Caco-2 (cell line): ENCODE results near the gene SNCB. TPM values are rescaled to one million over a fixed set of nuclear protein-coding genes. Genes with fewer than 3 reads are reported as not detected.
A peak's percentile ranks its signal among the peaks of the same experiment; 100 is the strongest.

Experiments
- BruUV-seq: library from RNA; stranded (reverse); fragments of 400-500 nt; replicated peaks from 2 replicates; lab custom pipeline; 2021; lab: Mats Ljungman, UMichigan
- CTCF ChIA-PET: fragments of 300-600 bp; sonication (Branson Sonifier 250); formaldehyde crosslinking; loops from one replicate; lab custom pipeline; 2022; ENCODE audit warnings: antibody characterized with exemption; lab: Charles Lee
- POLR2A ChIA-PET: fragments of 300-600 bp; sonication (Branson Sonifier 250); formaldehyde crosslinking; loops from one replicate; lab custom pipeline; 2022; ENCODE audit warnings: antibody characterized with exemption; lab: Charles Lee
- DNase-seq, 2 experiments: peaks; one replicate each; pipeline versions ENCODE4 v3.0.0 to v3.0.0-alpha.2; 2020 to 2022
- H3K27me3 ChIP-seq: replicated peaks from 2 replicates; pipeline ENCODE4 v1.6.0; 2011; ENCODE audit warnings: low read length; ENCODE audit not compliant: control insufficient read depth, insufficient read depth
- H3K36me3 ChIP-seq: 2 replicates; pipeline ENCODE4 v1.5.1; 2011; ENCODE audit warnings: low read length; ENCODE audit not compliant: control insufficient read depth, insufficient read depth
- H3K4me1 ChIP-seq: fragments of 250-450 bp; sonication (Bioruptor Pico); 2 replicates; pipeline ENCODE4 v1.5.1; 2020; ENCODE audit warnings: mild to moderate bottlenecking
- H3K4me3 ChIP-seq: 2 replicates; pipeline ENCODE4 v1.5.1; 2011; ENCODE audit warnings: low read depth, mild to moderate bottlenecking, control low read depth, low read length
- H3K9me3 ChIP-seq: fragments of 250-450 bp; sonication (Bioruptor Pico); 2 replicates; pipeline ENCODE4 v1.5.1; 2020; ENCODE audit warnings: mild to moderate bottlenecking, moderate library complexity
- H3K27ac Mint-ChIP-seq: one replicate; pipeline ENCODE4 v1.8.0; 2022; ENCODE audit warnings: mixed read lengths; ENCODE audit not compliant: unreplicated experiment
- H3K27me3 Mint-ChIP-seq: one replicate; pipeline ENCODE4 v1.8.0; 2022; ENCODE audit warnings: mixed read lengths; ENCODE audit not compliant: insufficient read depth, unreplicated experiment
- H3K36me3 Mint-ChIP-seq: one replicate; pipeline ENCODE4 v1.8.0; 2022; ENCODE audit warnings: mild to moderate bottlenecking, mixed read lengths; ENCODE audit not compliant: insufficient read depth, unreplicated experiment
- H3K4me1 Mint-ChIP-seq: one replicate; pipeline ENCODE4 v1.8.0; 2022; ENCODE audit warnings: low read depth, mixed read lengths; ENCODE audit not compliant: unreplicated experiment
- H3K4me3 Mint-ChIP-seq: one replicate; pipeline ENCODE4 v1.8.0; 2022; ENCODE audit warnings: mild to moderate bottlenecking, moderate library complexity, mixed read lengths; ENCODE audit not compliant: unreplicated experiment
- H3K9me3 Mint-ChIP-seq: one replicate; pipeline ENCODE4 v1.8.0; 2022; ENCODE audit warnings: mixed read lengths; ENCODE audit not compliant: unreplicated experiment
- CTCF ChIP-seq, 2 experiments: fragments of 200-600 bp in 1 of 2; IDR thresholded peaks; 1 replicate in 1 of 2; 2 replicates in 1 of 2; pipeline versions ENCODE4 v1.5.1 to v1.8.0; 2011 to 2022; ENCODE audit warnings: antibody characterized with exemption in 1 of 2, control low read depth in 1 of 2, inconsistent platforms in 1 of 2, low read depth in 1 of 2, low read length in 1 of 2, mild to moderate bottlenecking in 1 of 2, moderate library complexity in 1 of 2; ENCODE audit not compliant: insufficient read depth in 1 of 2, severe bottlenecking in 1 of 2, unreplicated experiment in 1 of 2
- intact Hi-C: fragments of 100-400 bp; cut with micrococcal nuclease; formaldehyde crosslinking; loops from one replicate; pipeline ENCODE4 v1.10.0; 2022; ENCODE audit not compliant: unreplicated experiment
- total RNA-seq: library from RNA; stranded (reverse); gene quantifications from 2 replicates; pipeline ENCODE4 v1.2.3, GENCODE V29; 2022

The SNCB gene
- total RNA-seq, 1 experiment from 2014 or later, result not detected

GRCh38 chr5:176628406-176629228, 1.7 kb downstream of the SNCB start:
- no TSS peak for BruUV-seq
- peaks cover 5% of the 10 kb centered on the region for H3K27me3 ChIP-seq
- Mint-ChIP-seq H3K4me1 (no peaks in the 10 kb centered on the region), H3K36me3 (no peaks in the 10 kb centered on the region), H3K4me3 (no peak overlapping the region), H3K27ac (no peak overlapping the region), H3K27me3 (peaks cover 35% of the 10 kb centered on the region), H3K9me3 (no peaks in the 10 kb centered on the region)
- H3K4me1 ChIP-seq, result peaks cover 7% of the 10 kb centered on the region
- ChIA-PET CTCF (no interaction called here), POLR2A (no interaction called here)
- TF ChIP-seq CTCF (IDR thresholded peaks at IDR 0.05; ENCODE audit: insufficient read depth in 1 of 2, low read depth in 1 of 2, low read length in 1 of 2, severe bottlenecking in 1 of 2, unreplicated experiment in 1 of 2), result no peak
- intact Hi-C loops, result no loop called here
- H3K4me3 ChIP-seq, result no peak overlapping the region
- no peaks in the 10 kb centered on the region for H3K9me3 ChIP-seq
- no peak for DNase-seq
- no peaks in the 10 kb centered on the region for H3K36me3 ChIP-seq

- TF ChIP-seq CTCF (IDR thresholded peaks at IDR 0.05; ENCODE audit: insufficient read depth in 1 of 2, low read depth in 1 of 2, low read length in 1 of 2, severe bottlenecking in 1 of 2, unreplicated experiment in 1 of 2), result no peak
- Mint-ChIP-seq H3K27me3 (peaks cover 33% of the 10 kb centered on the region), H3K4me3 (peak overlapping the region; percentile 5), H3K9me3 (no peaks in the 10 kb centered on the region), H3K36me3 (no peaks in the 10 kb centered on the region), H3K4me1 (no peaks in the 10 kb centered on the region), H3K27ac (no peak overlapping the region)
- Histone ChIP-seq H3K9me3 (no peaks in the 10 kb centered on the region), H3K4me1 (peaks cover 7% of the 10 kb centered on the region), H3K4me3 (no peak overlapping the region), H3K36me3 (no peaks in the 10 kb centered on the region), H3K27me3 (peaks cover 5% of the 10 kb centered on the region)
- intact Hi-C loops, result no loop called here
- POLR2A ChIA-PET, result no interaction called here
- CTCF ChIA-PET, result no interaction called here
- BruUV-seq, result no TSS peak
- DNase-seq, result no peak
Observed at GRCh38 chr5:176627582-176627981, 2.8 kb downstream of the SNCB start.

GRCh38 chr5:176626876-176627236, 3.5 kb downstream of the SNCB start:
- Mint-ChIP-seq H3K27ac (no peak overlapping the region), H3K9me3 (no peaks in the 10 kb centered on the region), H3K27me3 (peaks cover 36% of the 10 kb centered on the region), H3K36me3 (no peaks in the 10 kb centered on the region), H3K4me1 (no peaks in the 10 kb centered on the region), H3K4me3 (no peak overlapping the region)
- Histone ChIP-seq H3K36me3 (no peaks in the 10 kb centered on the region), H3K27me3 (peaks cover 5% of the 10 kb centered on the region), H3K4me3 (no peak overlapping the region), H3K4me1 (peaks cover 7% of the 10 kb centered on the region), H3K9me3 (no peaks in the 10 kb centered on the region)
- ChIA-PET POLR2A (no interaction called here), CTCF (no interaction called here)
- TF ChIP-seq CTCF (IDR thresholded peaks at IDR 0.05; ENCODE audit: insufficient read depth in 1 of 2, low read depth in 1 of 2, low read length in 1 of 2, severe bottlenecking in 1 of 2, unreplicated experiment in 1 of 2), result no peak
- no TSS peak for BruUV-seq
- no peak for DNase-seq
- intact Hi-C loops, result no loop called here
